ENCODE data around the gene EFNA5.

EFNA5 gene

DNA sequence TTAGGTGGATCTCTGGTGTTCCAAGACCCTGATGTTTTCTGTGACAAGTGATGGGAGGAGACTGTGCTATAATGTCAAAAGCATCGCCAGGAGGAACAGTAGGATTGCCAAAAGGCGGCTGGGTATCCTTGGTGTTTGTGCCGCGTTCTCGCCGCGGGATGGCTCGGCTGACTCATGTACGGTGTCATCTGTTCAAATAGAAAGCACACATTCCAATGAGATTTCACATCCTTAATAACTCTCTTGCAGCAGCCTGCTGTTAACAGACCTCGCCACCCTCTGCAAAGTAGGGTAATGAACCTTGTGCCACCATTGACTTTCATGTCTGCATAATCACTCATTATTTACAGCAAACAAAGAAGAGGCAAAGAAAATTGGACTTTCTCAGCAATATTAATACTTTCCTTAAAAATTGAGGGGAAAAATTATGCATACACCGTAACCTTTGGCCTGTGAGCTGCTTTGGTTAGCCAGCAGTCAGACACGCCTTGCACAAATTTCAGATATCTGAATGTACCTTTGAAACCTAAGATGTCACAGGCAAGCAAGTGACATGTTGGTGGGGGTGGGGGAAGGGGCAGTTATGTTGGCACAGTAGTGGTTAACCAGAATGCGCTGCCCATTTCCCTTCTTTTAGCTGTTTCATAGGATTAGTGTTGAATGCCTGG is 289.4 kb downstream of the EFNA5 start:
- peak; percentile 83 for DNase-seq (ENCODE audit: low read depth)
- TF ChIP-seq, protein P1, sequence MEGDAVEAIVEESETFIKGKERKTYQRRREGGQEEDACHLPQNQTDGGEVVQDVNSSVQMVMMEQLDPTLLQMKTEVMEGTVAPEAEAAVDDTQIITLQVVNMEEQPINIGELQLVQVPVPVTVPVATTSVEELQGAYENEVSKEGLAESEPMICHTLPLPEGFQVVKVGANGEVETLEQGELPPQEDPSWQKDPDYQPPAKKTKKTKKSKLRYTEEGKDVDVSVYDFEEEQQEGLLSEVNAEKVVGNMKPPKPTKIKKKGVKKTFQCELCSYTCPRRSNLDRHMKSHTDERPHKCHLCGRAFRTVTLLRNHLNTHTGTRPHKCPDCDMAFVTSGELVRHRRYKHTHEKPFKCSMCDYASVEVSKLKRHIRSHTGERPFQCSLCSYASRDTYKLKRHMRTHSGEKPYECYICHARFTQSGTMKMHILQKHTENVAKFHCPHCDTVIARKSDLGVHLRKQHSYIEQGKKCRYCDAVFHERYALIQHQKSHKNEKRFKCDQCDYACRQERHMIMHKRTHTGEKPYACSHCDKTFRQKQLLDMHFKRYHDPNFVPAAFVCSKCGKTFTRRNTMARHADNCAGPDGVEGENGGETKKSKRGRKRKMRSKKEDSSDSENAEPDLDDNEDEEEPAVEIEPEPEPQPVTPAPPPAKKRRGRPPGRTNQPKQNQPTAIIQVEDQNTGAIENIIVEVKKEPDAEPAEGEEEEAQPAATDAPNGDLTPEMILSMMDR (conservative IDR thresholded peaks at IDR 0.05; ENCODE audit: low read length): no peak
- no peak overlapping the region for H3K4me3 ChIP-seq (ENCODE audit: low read length)

DNA sequence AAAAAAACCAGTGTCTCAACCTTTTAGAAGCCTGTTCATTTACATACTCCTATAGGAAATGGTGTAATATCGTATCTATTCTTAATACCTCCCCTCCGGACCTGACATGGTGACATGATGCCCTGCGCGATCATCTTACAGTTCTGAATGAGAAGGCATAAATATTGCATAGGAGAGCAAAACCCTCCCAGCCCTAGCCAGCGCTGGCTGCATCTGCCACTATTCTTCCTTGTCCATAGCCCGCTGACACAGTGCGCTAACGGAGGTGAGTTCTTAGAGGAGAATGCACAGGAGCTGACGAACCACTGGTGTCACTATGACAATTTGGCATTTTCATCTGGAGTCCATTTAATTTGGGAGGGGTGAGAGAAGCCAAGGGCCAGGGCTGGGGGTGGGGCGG is 290.1 kb downstream of the EFNA5 start:
- no peak overlapping the region for H3K4me3 ChIP-seq (ENCODE audit: low read length)
- TF ChIP-seq, protein P1 (conservative IDR thresholded peaks at IDR 0.05; ENCODE audit: low read length): no peak
- DNase-seq (ENCODE audit: low read depth): no peak

DNA sequence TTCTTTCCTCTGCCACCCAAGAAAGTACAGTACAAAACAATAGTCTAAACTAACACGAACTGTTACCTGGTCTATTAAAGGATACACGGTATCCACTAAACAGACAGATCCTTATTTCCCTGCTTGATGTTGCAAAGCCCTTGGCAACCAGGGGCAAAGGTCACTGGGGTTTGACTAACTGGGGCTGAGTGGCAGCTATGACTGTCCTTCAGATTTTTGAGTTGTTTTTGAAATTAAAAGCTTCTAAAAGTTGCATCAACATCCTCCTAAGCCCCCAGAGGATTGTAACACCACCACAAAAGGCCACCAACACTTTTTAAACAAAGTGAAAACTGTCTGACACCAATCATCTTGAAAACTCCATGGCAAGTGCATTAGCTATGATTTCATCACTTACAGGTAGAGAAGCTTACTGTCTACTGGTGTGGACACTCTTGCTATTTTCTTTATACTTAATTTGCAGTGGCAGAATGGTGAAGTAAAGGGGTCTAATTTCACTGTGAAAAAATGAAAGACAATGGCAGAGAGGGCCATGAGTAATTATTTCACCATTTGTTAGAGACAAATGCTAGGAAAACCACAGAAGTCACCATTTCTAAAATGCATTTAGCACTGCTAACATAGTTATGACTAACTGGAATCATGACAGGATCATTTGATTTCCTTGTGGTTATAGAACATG is 292.4 kb downstream of the EFNA5 start:
- TF ChIP-seq, protein P1 (conservative IDR thresholded peaks at IDR 0.05; ENCODE audit: low read length): no peak
- no peak overlapping the region for H3K4me3 ChIP-seq (ENCODE audit: low read length)
- DNase-seq (ENCODE audit: low read depth): peak; percentile 21

DNA sequence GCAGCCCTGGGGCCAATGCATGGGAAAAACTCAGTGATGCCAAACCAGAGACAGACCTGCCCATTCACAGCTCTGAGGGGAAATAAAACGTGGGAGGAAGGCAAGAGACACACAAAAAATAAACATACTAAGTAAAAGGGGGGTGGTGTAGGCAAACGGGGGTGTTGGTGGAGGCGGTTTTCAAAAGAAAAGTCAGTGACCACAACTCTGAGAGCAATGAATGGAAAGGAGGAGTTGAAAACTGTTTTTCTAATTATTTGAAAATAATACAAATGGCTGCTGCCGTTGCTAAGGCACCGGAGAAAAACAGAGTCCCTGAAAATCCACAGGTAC is 293.5 kb downstream of the EFNA5 start:
- DNase-seq (ENCODE audit: low read depth): no peak
- TF ChIP-seq, protein P1 (conservative IDR thresholded peaks at IDR 0.05; ENCODE audit: low read length): no peak
- no peak overlapping the region for H3K4me3 ChIP-seq (ENCODE audit: low read length)

DNA sequence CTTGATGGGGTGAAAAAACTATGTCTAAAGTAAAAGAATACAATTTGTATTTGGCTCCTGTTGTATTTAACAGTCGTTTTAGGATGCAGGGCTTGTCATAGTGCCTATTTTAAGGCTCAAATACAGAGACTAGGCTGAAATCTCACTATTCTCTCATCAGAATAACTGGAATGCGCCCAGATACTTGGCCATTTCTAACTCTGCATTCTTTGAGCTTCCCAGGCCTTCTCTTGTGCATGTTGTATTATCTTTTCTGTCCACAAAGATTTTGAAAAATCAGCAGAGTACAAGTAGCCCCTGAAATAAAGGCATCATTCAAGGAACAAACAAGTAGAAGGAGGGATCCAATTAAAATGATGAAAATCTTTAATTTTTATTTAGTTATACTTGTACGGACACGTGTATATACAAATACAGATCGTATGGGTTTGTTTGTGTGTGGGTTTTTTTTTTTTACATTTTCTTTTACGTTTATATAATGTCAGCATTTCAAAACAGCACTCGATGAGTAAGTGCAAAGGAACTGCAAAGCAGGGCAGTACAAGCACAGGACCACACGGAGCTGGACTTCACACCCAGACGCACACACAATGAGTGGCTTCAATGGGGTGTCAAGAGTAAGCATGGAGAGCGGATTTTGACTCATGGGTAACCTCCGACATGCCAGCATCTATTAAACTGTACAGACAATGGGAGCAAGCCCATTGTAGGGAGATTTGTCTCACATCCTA is 294.0 kb downstream of the EFNA5 start:
- no peak for DNase-seq (ENCODE audit: low read depth)
- TF ChIP-seq, protein P1 (conservative IDR thresholded peaks at IDR 0.05; ENCODE audit: low read length): no peak
- no peak overlapping the region for H3K4me3 ChIP-seq (ENCODE audit: low read length)

DNA sequence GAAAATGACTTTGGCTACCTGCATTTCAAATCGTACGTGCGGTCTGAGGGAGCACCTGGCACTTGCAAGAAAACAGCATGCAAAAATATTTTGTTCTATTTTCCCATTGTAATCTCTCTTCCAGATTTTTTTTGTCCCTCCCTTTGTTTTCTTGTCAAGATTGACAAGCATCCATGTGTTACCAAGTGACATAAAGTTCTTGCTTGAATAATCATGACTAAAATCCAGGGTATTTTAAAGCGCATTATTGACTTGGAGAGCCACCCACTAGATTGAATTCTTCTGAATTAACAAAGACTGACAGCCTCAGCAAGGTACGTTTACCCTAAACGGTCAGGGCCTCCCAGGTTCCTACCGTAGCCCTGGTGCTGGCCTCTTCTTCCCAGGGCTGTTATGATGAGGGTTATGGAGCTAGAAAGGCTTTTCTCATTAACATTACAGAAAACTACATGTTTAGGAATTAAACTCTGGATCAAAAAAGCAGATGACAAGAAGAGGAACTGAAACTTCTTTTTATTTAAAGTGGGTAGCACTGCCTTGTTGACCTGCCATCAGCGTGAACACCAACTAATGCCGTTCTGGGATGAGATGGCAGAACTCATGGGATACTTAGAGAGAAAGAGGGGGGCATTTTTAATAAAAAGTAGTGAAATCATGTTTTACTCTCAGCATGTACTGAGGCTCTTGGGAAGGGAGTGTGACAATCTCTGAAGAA is 297.0 kb downstream of the EFNA5 start:
- no peak overlapping the region for H3K4me3 ChIP-seq (ENCODE audit: low read length)
- no peak for DNase-seq (ENCODE audit: low read depth)
- TF ChIP-seq, protein P1 (conservative IDR thresholded peaks at IDR 0.05; ENCODE audit: low read length): no peak

All from AG10803 (cell line).